Testis (tissue), 3 donors: ENCODE results near the gene FYN. TPM values are rescaled to one million over a fixed set of nuclear protein-coding genes. Genes with fewer than 3 reads are reported as not detected.

Experiments
- DNase-seq: peaks from one replicate; pipeline ENCODE4 v3.0.0-alpha.2; 2019
- H3K27ac ChIP-seq, 2 donors: fragments of 200-600 bp; sonication (generic); one replicate each; pipeline ENCODE4 v1.5.1; 2019
- H3K27me3 ChIP-seq: fragments of 200-600 bp; sonication (generic); one replicate; pipeline ENCODE4 v1.5.1; 2019
- H3K36me3 ChIP-seq: fragments of 200-600 bp; sonication (generic); one replicate; pipeline ENCODE4 v1.5.1; 2017; ENCODE audit warnings: low read depth; ENCODE audit errors: missing control alignments
- H3K4me1 ChIP-seq: fragments of 200-600 bp; sonication (generic); one replicate; pipeline ENCODE4 v1.5.1; 2019
- H3K4me3 ChIP-seq, 2 donors: fragments of 200-600 bp; sonication (generic); one replicate each; pipeline ENCODE4 v1.5.1; 2017 to 2019
- H3K9me3 ChIP-seq: fragments of 200-600 bp; sonication (generic); one replicate; pipeline ENCODE4 v1.5.1; 2017
- CTCF ChIP-seq, 3 experiments: fragments of 450-650 bp in 2 of 3; fragments of 200-600 bp in 1 of 3; sonication (generic) in 1 of 3; IDR thresholded peaks; one replicate each; pipeline ENCODE4 v1.5.1; 2016 to 2019; ENCODE audit warnings: antibody characterized with exemption in 3 of 3, mild to moderate bottlenecking in 2 of 3, moderate library complexity in 1 of 3
- POLR2A ChIP-seq: fragments of 450-650 bp; IDR thresholded peaks from one replicate; pipeline ENCODE4 v1.6.1; 2017; ENCODE audit warnings: antibody characterized with exemption, mild to moderate bottlenecking, moderate library complexity
- WGBS, 2 donors: methylation state at CpG; one replicate each; pipeline ENCODE4 v1.1.5; 2018; 5-methylcytosine and 5-hydroxymethylcytosine counted together
- intact Hi-C: fragments of 100-400 bp; cut with DNase I; formaldehyde crosslinking; loops from one replicate; pipeline ENCODE4 v1.15.1; 2023; ENCODE audit warnings: low total_unique reads
- polyA plus RNA-seq: library from polyadenylated mRNA; stranded (reverse); fragments of 350-450 nt; fragmentation: Illumina TruSeq; extraction: RNeasy Lipid Tissue Mini Kit (QIAGEN cat#74804); gene quantifications from one replicate; pipeline ENCODE4 v1.2.3, GENCODE V29; 2014; ENCODE audit warnings: low read depth, low replicate concordance; ENCODE audit not compliant: insufficient read depth
- total RNA-seq, 2 donors: library from RNA; depleted of rRNA; stranded (reverse); fragments of >200 nt; gene quantifications; one replicate each; pipeline ENCODE4 v1.2.3, GENCODE V29; 2016

The FYN gene
- total and polyA plus RNA-seq, 3 donors from 2014 or later: 74.0 to 145 (median 104) TPM

DNA sequence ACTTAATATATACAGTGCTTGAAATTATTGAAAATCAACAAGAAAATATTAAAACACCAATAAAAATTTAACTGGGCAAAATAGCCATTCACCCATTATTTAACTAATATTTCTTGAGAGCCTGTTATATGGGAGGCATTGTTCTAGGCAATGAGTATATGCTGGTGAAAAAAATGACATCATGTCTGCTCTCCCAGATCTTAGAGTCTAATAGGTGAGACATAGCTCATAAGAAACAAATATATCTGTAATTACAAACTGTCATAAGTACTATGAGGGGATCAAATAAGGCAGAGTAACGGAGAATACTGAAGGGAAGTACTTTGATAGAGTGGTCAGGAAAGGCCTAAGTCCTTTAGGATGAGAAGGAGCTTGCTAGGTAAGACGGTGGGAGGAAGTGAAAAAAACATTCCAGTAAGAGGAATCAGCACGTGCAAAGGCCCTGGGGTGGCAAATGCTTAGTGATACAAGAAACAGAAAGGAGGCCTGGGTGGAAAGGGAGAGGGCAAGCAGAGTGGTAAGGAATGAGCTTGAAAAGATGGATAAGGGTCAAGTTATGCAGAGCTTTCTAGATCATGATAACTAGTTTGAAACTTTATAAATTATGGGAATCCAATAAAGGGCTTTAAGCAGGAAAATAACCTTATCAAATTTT is 12.2 kb upstream of the FYN start:
- H3K4me1 ChIP-seq: peaks cover 5% of the 10 kb centered on the region
- DNase-seq: no peak
- intact Hi-C loops: no loop called here
- no peaks in the 10 kb centered on the region for H3K9me3 ChIP-seq
- no peaks in the 10 kb centered on the region for H3K27me3 ChIP-seq
- H3K36me3 ChIP-seq: no peaks in the 10 kb centered on the region
- H3K4me3 ChIP-seq: no peak overlapping the region
- 92 to 96% methylated on average over 3 of the region's 3 CpGs for WGBS, 2 donors
- no peak overlapping the region for H3K27ac ChIP-seq
- TF ChIP-seq CTCF (IDR thresholded peaks at IDR 0.05): no peak
- TF ChIP-seq POLR2A: no peak

DNA sequence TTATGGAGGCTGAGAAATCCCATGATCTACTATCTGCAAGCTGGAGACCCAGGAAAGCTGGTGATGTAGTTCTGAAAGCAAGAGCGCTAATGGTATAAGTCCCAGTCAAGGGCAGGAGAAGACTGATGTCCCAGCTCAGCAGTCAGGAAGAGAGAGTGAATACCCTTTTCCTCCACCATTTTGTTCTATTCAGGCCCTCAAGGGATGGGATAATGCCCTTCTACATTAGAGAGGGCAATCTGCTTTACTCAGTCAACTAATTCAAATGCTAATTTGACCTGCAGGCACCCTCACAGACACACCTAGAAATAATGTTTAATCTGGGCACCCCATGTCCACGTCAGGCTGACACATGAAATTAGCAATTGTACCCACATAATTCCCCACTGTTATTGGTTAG is 10.8 kb upstream of the FYN start:
- DNase-seq: no peak
- H3K4me1 ChIP-seq: no peaks in the 10 kb centered on the region
- no peak for TF ChIP-seq CTCF (IDR thresholded peaks at IDR 0.05)
- no peak for TF ChIP-seq POLR2A
- no peaks in the 10 kb centered on the region for H3K27me3 ChIP-seq
- H3K27ac ChIP-seq: no peak overlapping the region
- intact Hi-C loops: no loop called here
- no peaks in the 10 kb centered on the region for H3K9me3 ChIP-seq
- no peak overlapping the region for H3K4me3 ChIP-seq
- H3K36me3 ChIP-seq: no peaks in the 10 kb centered on the region
- 93 to 97% methylated on average over 2 of the region's 2 CpGs for WGBS, 2 donors

GRCh38 chr6:111880181-111880888 is 7.1 kb upstream of the FYN start:
- TF ChIP-seq POLR2A: no peak
- no peak for TF ChIP-seq CTCF (IDR thresholded peaks at IDR 0.05)
- Histone ChIP-seq H3K27ac (no peak overlapping the region), H3K27me3 (no peaks in the 10 kb centered on the region), H3K36me3 (no peaks in the 10 kb centered on the region), H3K4me3 (no peak overlapping the region), H3K4me1 (no peaks in the 10 kb centered on the region), H3K9me3 (no peaks in the 10 kb centered on the region)
- intact Hi-C loops: no loop called here
- WGBS, 2 donors: 78 to 95% methylated on average over 2 of the region's 2 CpGs
- no peak for DNase-seq

DNA sequence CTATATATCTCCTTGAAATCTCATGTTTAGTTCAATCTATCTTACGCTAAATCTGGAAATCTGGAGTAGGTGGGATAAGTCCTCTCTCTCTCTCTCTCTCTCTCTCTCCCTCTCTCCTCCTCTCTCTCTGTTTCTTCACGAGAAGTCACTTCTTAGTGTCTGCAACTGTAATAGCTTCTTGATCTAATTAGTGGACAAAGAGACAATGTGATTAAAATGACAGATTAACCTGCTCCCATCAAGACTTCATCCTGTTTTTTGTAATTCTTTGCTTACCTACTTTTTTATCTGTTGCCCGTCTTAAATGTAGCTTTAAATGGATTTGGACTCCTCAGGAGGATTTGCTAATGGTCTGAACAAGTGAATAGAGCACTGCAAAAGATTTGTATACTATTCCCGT is 2.5 kb upstream of the FYN start:
- intact Hi-C loops: no loop called here
- TF ChIP-seq POLR2A: no peak
- no peak for TF ChIP-seq CTCF (IDR thresholded peaks at IDR 0.05)
- peaks cover 3% of the 10 kb centered on the region for H3K4me1 ChIP-seq
- no peaks in the 10 kb centered on the region for H3K27me3 ChIP-seq
- H3K36me3 ChIP-seq: no peaks in the 10 kb centered on the region
- 87 to 93% methylated on average over 4 of the region's 4 CpGs for WGBS, 2 donors
- no peak overlapping the region for H3K4me3 ChIP-seq
- H3K27ac ChIP-seq: no peak overlapping the region
- no peak for DNase-seq
- no peaks in the 10 kb centered on the region for H3K9me3 ChIP-seq
